ENCODE data around the gene SLC22A3. TPM values are rescaled to one million over a fixed set of nuclear protein-coding genes. Genes with fewer than 3 reads are reported as not detected.
"Not testable (repeated sequence)": the region's sequence is repeated elsewhere in the genome, so short reads cannot be mapped to it uniquely, and the experiment has no call there.

Gene SLC22A3
- polyA plus RNA-seq, 1 of the 3 experiments (the other 2 are of a cell fraction), result not detected

DNA sequence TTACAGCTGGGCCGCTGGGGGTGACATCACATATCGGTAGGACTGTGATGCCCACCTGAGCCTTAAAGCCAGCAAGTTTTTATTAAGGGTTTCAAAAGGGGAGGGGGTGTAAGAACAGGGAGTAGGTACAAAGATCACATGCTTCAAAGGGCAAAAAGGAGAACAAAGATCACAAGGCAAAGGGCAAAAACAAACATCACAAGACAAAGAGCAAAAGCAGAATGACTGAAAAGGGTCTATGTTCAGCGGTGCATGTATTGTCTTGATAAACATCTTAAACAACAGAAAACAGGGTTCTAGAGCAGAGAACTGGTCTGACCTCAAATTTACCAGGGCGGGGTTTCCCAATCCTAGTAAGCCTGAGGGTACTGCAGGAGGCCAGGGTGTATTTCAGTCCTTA is 101.6 kb downstream of the SLC22A3 start:
- H3K27ac ChIP-seq (ENCODE audit: low read depth in 2 of 2, low read length in 1 of 2); H3K4me2 ChIP-seq; H3K4me3 ChIP-seq (ENCODE audit: low read depth in 2 of 2, low read length in 1 of 2); H3K9me3 ChIP-seq; H3K9me2 ChIP-seq; H3K36me3 ChIP-seq (replicated peaks in 1 of 2; ENCODE audit: control insufficient read depth in 1 of 2, insufficient read depth in 2 of 2, low read length in 1 of 2); H3F3A ChIP-seq (replicated peaks; ENCODE audit: insufficient read depth); DNase-seq; H3K9ac ChIP-seq; H3K4me1 ChIP-seq (ENCODE audit: control insufficient read depth in 1 of 2, insufficient read depth in 2 of 2, low read depth in 1 of 2, low read length in 1 of 2); CTCF ChIA-PET; H3K79me2 ChIP-seq (ENCODE audit: insufficient read depth); H2AFZ ChIP-seq (ENCODE audit: low read depth); POLR2A ChIA-PET; H4K20me1 ChIP-seq (ENCODE audit: insufficient read depth): not testable (repeated sequence)
- WGBS (ENCODE audit: low lambda C conversion rate), result 12% methylated on average over 4 of the region's 4 CpGs
- H3K27me3 ChIP-seq (ENCODE audit: insufficient read depth), result peaks cover 17% of the 10 kb centered on the region; the same call in 1 of the 2 replicates

GRCh38 chr6:160450849-160451248 is 102.7 kb downstream of the SLC22A3 start:
- H3K27ac ChIP-seq (ENCODE audit: low read depth in 2 of 2, low read length in 1 of 2), result no peak overlapping the region
- no peak overlapping the region for H2AFZ ChIP-seq (ENCODE audit: low read depth)
- no peaks in the 10 kb centered on the region for H3K36me3 ChIP-seq (replicated peaks in 1 of 2; ENCODE audit: control insufficient read depth in 1 of 2, insufficient read depth in 2 of 2, low read length in 1 of 2)
- H4K20me1 ChIP-seq (ENCODE audit: insufficient read depth), result no peaks in the 10 kb centered on the region
- no peaks in the 10 kb centered on the region for H3K9me2 ChIP-seq
- H3K4me1 ChIP-seq (ENCODE audit: control insufficient read depth in 1 of 2, insufficient read depth in 2 of 2, low read depth in 1 of 2, low read length in 1 of 2), result peaks cover 0 to 2% of the 10 kb centered on the region in 2 experiments; a peak in 1 of 4 replicates
- H3F3A ChIP-seq (replicated peaks; ENCODE audit: insufficient read depth), result no peaks in the 10 kb centered on the region
- no peak overlapping the region for H3K4me2 ChIP-seq
- no peak for DNase-seq
- WGBS (ENCODE audit: low lambda C conversion rate), result 26% methylated on average over 5 of the region's 5 CpGs
- ChIA-PET POLR2A (no interaction called here), CTCF (interaction anchor here (1.3 kb wide), 1 partner anchor 83 kb away, joined by 4 read pairs; no protein-coding TSS in a partner anchor)
- no peaks in the 10 kb centered on the region for H3K79me2 ChIP-seq (ENCODE audit: insufficient read depth)
- TF ChIP-seq GATA2 (CRISPR knock-in tag; IDR thresholded peaks at IDR 0.05) (no peak), REST (IDR thresholded peaks at IDR 0.05; ENCODE audit: low read depth, low read length) (peak; percentile 80), EP300 (IDR thresholded peaks at IDR 0.05; ENCODE audit: borderline replicate concordance in 1 of 2, low read depth in 1 of 2, low read length in 1 of 2) (no peak), CHD2 (IDR thresholded peaks at IDR 0.05; ENCODE audit: low read length, partially characterized antibody) (no peak), FOXM1 (IDR thresholded peaks at IDR 0.05; ENCODE audit: low read depth) (no peak)
- no peaks in the 10 kb centered on the region for H3K9me3 ChIP-seq
- no peak overlapping the region for H3K9ac ChIP-seq
- H3K27me3 ChIP-seq (ENCODE audit: insufficient read depth), result peaks cover 17% of the 10 kb centered on the region; the same call in 1 of the 2 replicates
- no peak overlapping the region for H3K4me3 ChIP-seq (ENCODE audit: low read depth in 2 of 2, low read length in 1 of 2)

DNA sequence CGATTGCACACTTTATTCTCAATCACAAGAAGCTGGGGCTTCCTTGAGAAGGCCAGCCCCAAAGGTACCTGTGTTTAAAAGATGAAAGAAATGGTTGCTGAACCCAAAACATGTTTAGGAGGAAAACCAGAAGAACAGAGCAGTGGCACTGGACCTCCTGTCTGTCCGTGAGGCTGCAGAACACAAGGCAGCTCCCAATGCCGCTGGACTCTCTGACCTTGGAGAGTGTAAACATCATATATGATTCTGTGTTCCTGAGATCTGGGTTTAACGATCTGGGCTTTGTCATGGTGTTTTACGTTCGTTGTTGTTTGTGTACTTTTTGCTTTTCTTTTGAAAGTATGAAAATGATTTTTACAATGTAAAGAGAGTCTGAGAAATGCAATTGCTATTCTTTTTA is 106.1 kb downstream of the SLC22A3 start:
- CTCF ChIA-PET, result no interaction called here
- WGBS (ENCODE audit: low lambda C conversion rate), result 11% methylated on average over 6 of the region's 6 CpGs

More for the DNA sequence above, 106.1 kb downstream of the SLC22A3 start:
- Histone ChIP-seq H3K4me1 (ENCODE audit: control insufficient read depth in 1 of 2, insufficient read depth in 2 of 2, low read depth in 1 of 2, low read length in 1 of 2) (peaks cover 0 to 2% of the 10 kb centered on the region in 2 experiments; a peak in 1 of 4 replicates), H4K20me1 (ENCODE audit: insufficient read depth) (no peaks in the 10 kb centered on the region), H3K27me3 (ENCODE audit: insufficient read depth) (peaks cover 17% of the 10 kb centered on the region; the same call in 1 of the 2 replicates), H2AFZ (ENCODE audit: low read depth) (no peak overlapping the region), H3K4me3 (ENCODE audit: low read depth in 2 of 2, low read length in 1 of 2) (no peak overlapping the region), H3K9ac (no peak overlapping the region), H3K79me2 (ENCODE audit: insufficient read depth) (no peaks in the 10 kb centered on the region), H3F3A (replicated peaks; ENCODE audit: insufficient read depth) (no peaks in the 10 kb centered on the region), H3K27ac (ENCODE audit: low read depth in 2 of 2, low read length in 1 of 2) (no peak overlapping the region), H3K36me3 (replicated peaks in 1 of 2; ENCODE audit: control insufficient read depth in 1 of 2, insufficient read depth in 2 of 2, low read length in 1 of 2) (no peaks in the 10 kb centered on the region), H3K9me3 (no peaks in the 10 kb centered on the region), H3K9me2 (no peaks in the 10 kb centered on the region), H3K4me2 (no peak overlapping the region)
- POLR2A ChIA-PET, result no interaction called here
- no peak for TF ChIP-seq CTCF (IDR thresholded peaks at IDR 0.05)
- no peak for TF ChIP-seq YY1 (IDR thresholded peaks at IDR 0.05; ENCODE audit: low read depth)
- no peak for TF ChIP-seq FOXM1 (IDR thresholded peaks at IDR 0.05; ENCODE audit: low read depth)
- TF ChIP-seq SIN3A (IDR thresholded peaks at IDR 0.05; ENCODE audit: borderline replicate concordance, low read depth, low read length), result no peak
- TF ChIP-seq TCF12 (IDR thresholded peaks at IDR 0.05), result no peak
- DNase-seq, result no peak
